Stomach (tissue), 9 donors: ENCODE results near the gene GALNT13. TPM values are rescaled to one million over a fixed set of nuclear protein-coding genes. Genes with fewer than 3 reads are reported as not detected.

ENCODE experiments used
- DNase-seq, 2 donors: peaks; one replicate each; pipeline versions ENCODE4 v3.0.0 to v3.0.0-alpha.2; 2013 to 2019
- H3K27ac ChIP-seq, 5 donors: fragments of 200-600 bp in 4 of 5; sonication (generic) in 4 of 5; one replicate each; pipeline ENCODE4 v1.5.1; 2013 to 2019; ENCODE audit warnings: mild to moderate bottlenecking in 1 of 5, moderate library complexity in 1 of 5
- H3K27me3 ChIP-seq, 3 donors: fragments of 200-600 bp; sonication (generic); one replicate each; pipeline ENCODE4 v1.5.1; 2017 to 2019; ENCODE audit warnings: mixed run types in 1 of 3
- H3K36me3 ChIP-seq, 4 donors: fragments of 200-600 bp; sonication (generic); 1 replicate in 3 of 4; 2 replicates in 1 of 4; pipeline ENCODE4 v1.5.1; 2016 to 2019
- H3K4me1 ChIP-seq, 4 donors: fragments of 200-600 bp; sonication (generic); one replicate each; pipeline ENCODE4 v1.5.1; 2016 to 2019
- H3K4me3 ChIP-seq, 4 donors: fragments of 200-600 bp; sonication (generic) in 3 of 4; one replicate each; pipeline ENCODE4 v1.5.1; 2016 to 2019; ENCODE audit warnings: mild to moderate bottlenecking in 1 of 4
- H3K9me3 ChIP-seq, 4 donors: fragments of 200-600 bp; sonication (generic); one replicate each; pipeline ENCODE4 v1.5.1; 2016 to 2019
- EP300 ChIP-seq: sonication (generic); formaldehyde crosslinking; IDR thresholded peaks from one replicate; pipeline ENCODE4 v1.6.1; 2017; ENCODE audit warnings: antibody characterized with exemption
- POLR2A ChIP-seq, 4 donors: fragments of 450-650 bp; IDR thresholded peaks; one replicate each; pipeline ENCODE4 v1.6.1; 2016; ENCODE audit warnings: antibody characterized with exemption in 4 of 4, control low read depth in 2 of 4, mild to moderate bottlenecking in 1 of 4, moderate library complexity in 1 of 4
- POLR2AphosphoS5 ChIP-seq, 3 donors: sonication (generic); formaldehyde crosslinking; IDR thresholded peaks; one replicate each; pipeline ENCODE4 v1.6.1; 2016; ENCODE audit warnings: antibody characterized with exemption in 3 of 3
- WGBS, 5 donors: extraction: QIAGEN DNeasy Blood & Tissue Kit in 3 of 5; methylation state at CpG; one replicate each; pipeline versions ENCODE4 v1.1.5 to v1.1.7; 2013 to 2018; 5-methylcytosine and 5-hydroxymethylcytosine counted together
- intact Hi-C: fragments of 100-400 bp; cut with DNase I; formaldehyde crosslinking; loops from one replicate; pipeline ENCODE4 v1.15.1; 2023; ENCODE audit warnings: low total_unique reads
- polyA plus RNA-seq, 3 donors: library from polyadenylated mRNA; stranded (reverse); fragments of 200-250 nt; gene quantifications; one replicate each; pipeline ENCODE4 v1.2.3, GENCODE V29; 2013
- total RNA-seq, 5 donors: library from RNA; depleted of rRNA; stranded (reverse); fragments of >200 nt; gene quantifications; one replicate each; pipeline versions ENCODE4 v1.1.0 to v1.2.3, GENCODE V29; 2014 to 2016
- TF ChIP-seq, protein P1 (sequence below), 7 experiments: fragments of 450-650 bp in 4 of 7; fragments of 200-600 bp in 3 of 7; sonication (generic) in 3 of 7; IDR thresholded peaks; one replicate each; pipeline ENCODE4 v1.5.1; 2016 to 2019; ENCODE audit warnings: antibody characterized with exemption in 7 of 7, control low read depth in 2 of 7, mild to moderate bottlenecking in 1 of 7
- donor health status: healthy with polysubstance abuse.
- donor health status: Bipolar disorder and iron deficiency.
- donor health status: healthy.

The GALNT13 gene
- total and polyA plus RNA-seq, 8 donors: 0.15 to 6.2 (median 0.72) TPM; not detected in 3

DNA sequence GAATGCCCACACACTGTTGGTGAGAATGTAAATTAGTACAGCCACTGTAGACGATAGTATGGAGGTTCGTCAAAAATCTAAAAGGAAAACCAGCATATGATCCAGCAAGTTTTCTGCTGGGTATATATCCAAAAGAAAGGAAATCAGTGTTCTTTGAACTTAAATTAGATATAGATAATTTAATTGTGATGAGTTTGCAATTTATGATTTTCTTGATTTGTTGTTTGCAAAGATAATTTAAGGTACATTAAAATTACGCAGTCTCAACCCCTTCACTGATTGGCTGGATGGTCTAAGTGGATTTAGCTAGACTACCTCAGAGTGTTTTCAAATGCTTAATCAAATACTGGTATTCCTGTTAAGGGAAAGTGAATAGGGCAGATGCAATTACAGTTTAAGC lies 302.2 kb downstream of the GALNT13 start:
- Histone ChIP-seq H3K4me3 (no peak overlapping the region), H3K27me3 (no peaks in the 10 kb centered on the region), H3K4me1 (no peaks in the 10 kb centered on the region), H3K36me3 (no peaks in the 10 kb centered on the region), H3K27ac (no peak overlapping the region), H3K9me3 (no peaks in the 10 kb centered on the region)
- intact Hi-C loops: no loop called here
- DNase-seq: no peak
- 84 to 95% (median 89%) methylated on average over 3 of the region's 3 CpGs for WGBS, 5 donors
- TF ChIP-seq POLR2AphosphoS5 (IDR thresholded peaks at IDR 0.05) (no peak), POLR2A (IDR thresholded peaks at IDR 0.05) (no peak), EP300 (no peak)
- TF ChIP-seq, protein P1, sequence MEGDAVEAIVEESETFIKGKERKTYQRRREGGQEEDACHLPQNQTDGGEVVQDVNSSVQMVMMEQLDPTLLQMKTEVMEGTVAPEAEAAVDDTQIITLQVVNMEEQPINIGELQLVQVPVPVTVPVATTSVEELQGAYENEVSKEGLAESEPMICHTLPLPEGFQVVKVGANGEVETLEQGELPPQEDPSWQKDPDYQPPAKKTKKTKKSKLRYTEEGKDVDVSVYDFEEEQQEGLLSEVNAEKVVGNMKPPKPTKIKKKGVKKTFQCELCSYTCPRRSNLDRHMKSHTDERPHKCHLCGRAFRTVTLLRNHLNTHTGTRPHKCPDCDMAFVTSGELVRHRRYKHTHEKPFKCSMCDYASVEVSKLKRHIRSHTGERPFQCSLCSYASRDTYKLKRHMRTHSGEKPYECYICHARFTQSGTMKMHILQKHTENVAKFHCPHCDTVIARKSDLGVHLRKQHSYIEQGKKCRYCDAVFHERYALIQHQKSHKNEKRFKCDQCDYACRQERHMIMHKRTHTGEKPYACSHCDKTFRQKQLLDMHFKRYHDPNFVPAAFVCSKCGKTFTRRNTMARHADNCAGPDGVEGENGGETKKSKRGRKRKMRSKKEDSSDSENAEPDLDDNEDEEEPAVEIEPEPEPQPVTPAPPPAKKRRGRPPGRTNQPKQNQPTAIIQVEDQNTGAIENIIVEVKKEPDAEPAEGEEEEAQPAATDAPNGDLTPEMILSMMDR (IDR thresholded peaks at IDR 0.05): no peak

DNA sequence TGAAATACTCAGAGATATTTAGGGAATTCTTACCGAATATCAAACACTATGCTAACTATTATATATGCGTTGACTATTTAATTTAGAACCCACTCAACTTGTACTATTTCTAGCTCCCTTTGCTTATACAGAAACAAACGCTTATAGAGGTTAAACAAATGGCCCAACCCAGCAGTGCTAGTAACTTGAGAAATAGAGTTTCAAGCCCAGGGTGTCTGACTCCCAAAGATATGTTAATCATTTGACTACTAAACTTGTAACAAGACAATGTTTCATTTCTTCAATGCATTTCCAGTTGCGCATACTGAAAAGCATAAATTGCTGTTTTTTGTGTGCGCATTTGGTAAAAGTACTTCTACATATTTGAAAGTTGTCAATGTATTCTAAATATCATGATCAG lies 310.3 kb downstream of the GALNT13 start:
- no peaks in the 10 kb centered on the region for H3K36me3 ChIP-seq
- no peak for DNase-seq
- 87 to 91% (median 89%) methylated on average over 5 of the region's 5 CpGs for WGBS, 5 donors
- TF ChIP-seq EP300 (no peak), POLR2A (IDR thresholded peaks at IDR 0.05) (no peak), POLR2AphosphoS5 (IDR thresholded peaks at IDR 0.05) (no peak)
- TF ChIP-seq, protein P1 (IDR thresholded peaks at IDR 0.05): no peak
- H3K4me3 ChIP-seq: no peak overlapping the region
- no peak overlapping the region for H3K27ac ChIP-seq
- intact Hi-C loops: no loop called here
- H3K9me3 ChIP-seq: peaks cover 0 to 17% (median 3%) of the 10 kb centered on the region in 4 donors
- no peaks in the 10 kb centered on the region for H3K27me3 ChIP-seq
- H3K4me1 ChIP-seq: no peaks in the 10 kb centered on the region

DNA sequence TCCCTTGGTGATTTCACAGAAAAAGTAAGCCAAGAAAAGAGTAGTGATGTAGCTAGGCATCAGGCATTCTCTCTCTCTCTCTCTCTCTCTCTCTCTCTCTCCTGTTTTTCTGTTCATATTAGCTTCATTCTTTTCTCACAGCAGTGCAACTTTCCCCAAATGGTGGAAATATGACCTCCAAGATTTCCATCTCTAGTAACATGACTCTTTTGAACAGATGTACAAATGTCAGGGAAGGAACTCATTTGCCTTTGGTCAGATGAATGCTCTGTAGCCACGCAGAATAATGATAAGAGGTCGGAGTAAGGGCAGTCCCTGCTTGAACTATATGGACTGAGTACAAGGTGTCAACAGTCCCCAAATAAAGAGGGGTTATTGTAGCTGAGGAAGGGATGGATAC lies 316.2 kb downstream of the GALNT13 start:
- no peak overlapping the region for H3K27ac ChIP-seq
- no peaks in the 10 kb centered on the region for H3K27me3 ChIP-seq
- H3K4me3 ChIP-seq: no peak overlapping the region
- H3K9me3 ChIP-seq: peaks cover 0 to 17% (median 3%) of the 10 kb centered on the region in 4 donors
- no peak for DNase-seq
- H3K36me3 ChIP-seq: no peaks in the 10 kb centered on the region
- WGBS, 5 donors: 31 to 44% (median 38%) methylated on average over 2 of the region's 2 CpGs
- intact Hi-C loops: no loop called here
- no peaks in the 10 kb centered on the region for H3K4me1 ChIP-seq
- no peak for TF ChIP-seq POLR2AphosphoS5 (IDR thresholded peaks at IDR 0.05)
- no peak for TF ChIP-seq POLR2A (IDR thresholded peaks at IDR 0.05)
- TF ChIP-seq, protein P1 (IDR thresholded peaks at IDR 0.05): no peak
- no peak for TF ChIP-seq EP300

DNA sequence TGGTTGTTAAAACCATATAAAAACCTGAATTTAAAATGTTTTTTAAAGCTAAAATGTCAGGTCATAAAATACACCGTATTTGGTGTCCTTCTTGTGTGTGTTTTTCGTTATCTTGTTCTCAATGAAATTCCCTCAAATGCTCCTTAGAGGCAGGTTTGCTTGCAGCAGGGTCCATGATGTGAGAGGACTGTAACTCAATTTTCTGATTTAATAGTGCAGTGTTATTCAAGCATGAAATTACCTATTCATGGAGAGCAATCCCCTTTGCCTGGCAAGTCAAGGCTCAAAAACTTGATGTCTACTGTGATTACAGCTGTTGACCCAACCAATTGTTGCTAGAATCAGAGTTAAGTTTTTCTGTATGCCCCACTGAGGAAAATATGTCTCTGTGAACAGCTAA lies 318.2 kb downstream of the GALNT13 start:
- DNase-seq: no peak
- peaks cover 0 to 12% (median 3%) of the 10 kb centered on the region in 4 donors for H3K9me3 ChIP-seq
- TF ChIP-seq POLR2AphosphoS5 (IDR thresholded peaks at IDR 0.05) (no peak), EP300 (no peak), POLR2A (IDR thresholded peaks at IDR 0.05) (no peak)
- TF ChIP-seq, protein P1 (IDR thresholded peaks at IDR 0.05): no peak
- no peak overlapping the region for H3K27ac ChIP-seq
- H3K4me1 ChIP-seq: no peaks in the 10 kb centered on the region
- no peaks in the 10 kb centered on the region for H3K36me3 ChIP-seq
- H3K4me3 ChIP-seq: no peak overlapping the region
- intact Hi-C loops: no loop called here
- 63 to 81% (median 69%) methylated on average over 2 of the region's 2 CpGs for WGBS, 5 donors
- no peaks in the 10 kb centered on the region for H3K27me3 ChIP-seq
